Erythroblast (primary cell): ENCODE results near the gene ANKRD63.

Source experiments
- DNase-seq, 2 experiments: peaks; one replicate each; lab custom pipeline; 2025; lab: John Stamatoyannopoulos, UW
- GATA1 ChIP-seq: IDR thresholded peaks from 2 replicates; pipeline ENCODE4 v1.6.1; 2011; ENCODE audit warnings: low read depth, mild to moderate bottlenecking, control low read depth, low read length, moderate library complexity
- POLR2A ChIP-seq: IDR thresholded peaks from 2 replicates; pipeline ENCODE4 v1.6.1; 2011; ENCODE audit warnings: mild to moderate bottlenecking, low read length

The ANKRD63 gene, protein sequence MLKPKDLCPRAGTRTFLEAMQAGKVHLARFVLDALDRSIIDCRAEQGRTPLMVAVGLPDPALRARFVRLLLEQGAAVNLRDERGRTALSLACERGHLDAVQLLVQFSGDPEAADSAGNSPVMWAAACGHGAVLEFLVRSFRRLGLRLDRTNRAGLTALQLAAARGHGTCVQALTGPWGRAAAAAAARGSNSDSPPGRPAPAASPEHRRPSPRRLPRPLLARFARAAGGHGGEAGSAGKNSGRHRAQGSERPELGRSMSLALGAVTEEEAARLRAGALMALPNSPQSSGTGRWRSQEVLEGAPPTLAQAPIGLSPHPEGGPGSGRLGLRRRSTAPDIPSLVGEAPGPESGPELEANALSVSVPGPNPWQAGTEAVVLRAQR

DNA sequence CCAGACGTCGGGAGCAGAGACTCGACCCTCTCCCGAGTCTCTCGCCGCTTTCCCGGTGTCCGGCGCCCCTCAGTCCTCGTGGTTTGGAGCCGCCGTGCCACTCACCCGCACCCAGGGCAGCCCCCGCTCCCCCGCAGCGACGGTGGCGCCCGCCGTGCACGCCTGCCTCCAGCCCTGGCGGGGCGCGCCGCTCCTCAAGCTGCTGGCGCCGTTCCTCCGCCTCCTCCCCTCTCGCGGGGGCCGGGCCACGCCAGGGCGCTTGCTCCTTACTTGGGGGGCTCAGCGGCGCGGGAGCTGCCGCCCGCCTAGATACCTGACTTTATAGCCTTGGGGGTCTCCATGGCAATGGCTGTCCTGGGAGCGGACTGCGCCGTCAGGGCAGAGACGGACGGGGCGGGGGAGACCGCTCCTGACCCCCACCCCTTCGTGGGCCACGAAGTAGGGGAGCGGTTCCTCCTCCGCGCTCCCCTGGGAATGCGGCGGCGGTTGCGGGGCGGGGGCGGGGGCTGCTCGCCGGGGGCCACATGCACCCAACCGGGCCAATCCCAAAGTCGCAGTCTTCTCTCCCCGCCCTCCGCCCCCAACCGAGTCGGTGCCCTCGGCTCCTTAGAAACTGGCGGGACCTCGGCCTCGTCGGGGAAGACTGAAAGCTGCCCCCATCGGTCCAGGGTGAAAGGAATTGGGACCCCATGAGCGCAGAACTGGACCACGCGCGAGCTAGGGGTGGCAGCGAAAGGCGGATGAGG is at the start of gene ANKRD63:
Gene ANKRD63 (minus strand): TSS at position 196 of the 746 bp plus-strand sequence. CDS start 478 bp downstream, outside the sequence.
- DNase-seq, result peak; percentile 34 to 45
- TF ChIP-seq POLR2A, result no peak
- no peak for TF ChIP-seq GATA1

DNA sequence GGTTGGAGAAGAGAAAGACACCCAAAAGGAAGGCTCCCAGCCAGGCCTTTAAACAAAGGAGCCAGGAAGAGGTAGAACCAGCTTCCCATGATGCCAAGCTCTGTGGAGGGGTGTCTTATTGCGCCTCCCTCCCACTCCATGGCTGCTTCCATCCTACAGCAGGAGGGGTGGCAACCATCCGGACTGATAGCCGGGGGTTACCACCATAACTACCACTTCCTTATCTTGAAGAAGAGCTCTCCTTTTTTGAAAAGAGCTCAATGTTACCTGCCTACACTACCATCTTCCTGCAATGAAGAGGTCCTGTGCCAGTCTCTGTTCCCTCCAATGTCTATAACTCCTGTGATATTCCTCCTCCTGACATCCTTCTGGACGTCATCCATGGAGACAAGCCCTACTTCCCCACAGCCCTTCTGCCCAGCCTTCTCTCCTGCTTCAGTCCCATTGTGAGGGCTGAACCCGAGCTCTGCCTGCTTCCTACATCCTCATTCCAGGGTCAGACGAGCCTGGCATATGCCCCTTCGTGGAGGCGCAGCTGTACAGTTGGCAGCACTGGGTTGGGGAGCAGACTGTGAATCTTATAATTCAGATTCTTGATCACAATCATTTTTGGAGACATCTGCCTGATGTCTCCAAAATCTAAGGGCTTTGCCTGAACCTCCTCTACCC is 49.4 kb upstream of the ANKRD63 start:
- TF ChIP-seq GATA1 (no peak), POLR2A (no peak)
- DNase-seq, result no peak

DNA sequence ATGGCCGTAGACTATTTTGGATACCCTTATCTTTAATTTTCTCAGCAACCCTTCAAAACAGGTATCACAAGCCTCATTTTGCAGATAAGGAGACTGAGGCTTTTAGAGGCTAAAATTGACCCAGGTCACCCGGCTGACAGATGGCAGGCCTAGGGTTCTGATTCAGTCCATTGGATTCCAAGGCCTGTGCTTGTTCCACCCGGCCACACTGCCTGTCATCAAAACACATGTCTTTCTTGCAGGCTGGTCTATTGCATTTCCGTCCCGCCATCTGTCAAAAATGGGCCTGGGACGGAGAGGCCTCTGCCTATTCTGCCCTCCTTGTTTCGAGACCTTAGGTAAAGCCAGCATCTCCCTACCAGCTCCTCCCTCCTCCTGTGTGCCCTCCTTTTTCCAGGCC is 48.8 kb upstream of the ANKRD63 start:
- TF ChIP-seq POLR2A, result no peak
- no peak for TF ChIP-seq GATA1
- no peak for DNase-seq

DNA sequence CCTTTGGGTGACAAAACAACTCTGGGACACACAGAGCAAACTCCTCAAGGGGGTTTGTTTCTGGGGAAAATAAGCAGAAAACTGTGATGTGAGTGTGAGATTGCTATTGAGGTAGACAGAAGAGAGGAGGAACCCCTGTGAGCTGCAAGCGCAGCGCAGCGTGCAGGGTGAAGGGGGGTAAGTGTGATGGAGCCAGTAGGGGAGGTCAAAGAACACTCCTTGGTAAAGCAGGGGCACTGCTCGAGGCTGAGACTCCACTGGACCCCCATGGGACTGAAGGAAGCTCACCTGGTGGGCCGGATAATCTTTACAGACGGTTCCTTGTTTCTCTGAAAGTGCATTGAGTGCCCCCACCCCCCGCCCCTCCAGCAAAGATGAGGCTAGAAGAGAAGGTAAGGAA is 48.2 kb upstream of the ANKRD63 start:
- TF ChIP-seq POLR2A, result no peak
- TF ChIP-seq GATA1, result no peak
- no peak for DNase-seq

DNA sequence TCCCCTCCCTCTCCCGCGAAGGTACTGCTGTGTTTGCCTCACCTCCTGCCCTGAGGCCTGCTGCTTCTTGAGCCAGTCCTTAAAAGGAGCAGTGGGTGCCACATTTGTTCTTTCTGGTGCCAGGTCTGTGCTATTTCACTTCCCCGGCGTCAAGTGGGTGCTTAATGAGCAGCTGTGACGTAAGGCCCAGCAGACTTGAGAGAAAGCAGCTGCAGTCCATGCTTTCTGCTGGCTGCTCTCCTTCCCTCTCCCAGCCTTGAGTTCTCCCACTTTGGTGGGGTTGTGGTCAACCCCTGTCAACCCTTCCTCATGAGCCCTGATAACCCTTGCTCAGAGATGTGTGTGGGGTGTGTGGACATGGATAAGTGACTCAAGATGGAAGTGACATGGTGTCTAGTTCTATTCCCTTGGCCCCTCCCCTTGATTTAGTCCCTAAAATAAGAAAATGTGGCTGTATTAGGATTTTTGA is 47.5 kb upstream of the ANKRD63 start:
- no peak for TF ChIP-seq GATA1
- no peak for TF ChIP-seq POLR2A
- DNase-seq, result peak; percentile 26 to 57

GRCh38 chr15:40329804-40330203 is 46.9 kb upstream of the ANKRD63 start:
- no peak for DNase-seq
- TF ChIP-seq POLR2A (no peak), GATA1 (no peak)

DNA sequence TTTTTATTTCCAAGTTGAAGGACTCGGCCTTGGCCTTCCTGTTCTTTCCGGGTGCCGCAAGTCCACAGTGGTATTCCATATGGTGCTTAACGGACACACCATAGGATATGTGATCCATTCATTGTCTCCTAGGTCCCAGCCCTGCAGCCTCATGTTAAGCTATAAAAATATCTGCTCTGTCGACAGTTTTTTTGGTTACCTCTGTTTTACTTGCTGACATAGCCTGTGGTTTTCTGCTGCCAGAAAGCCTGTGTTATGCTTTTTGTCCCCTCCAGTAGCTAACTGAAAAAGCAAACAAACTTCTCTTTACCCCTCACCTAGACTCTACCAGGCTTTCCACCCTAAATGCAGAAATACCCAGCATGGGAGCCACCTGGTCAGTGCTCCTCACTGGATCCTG is 45.9 kb upstream of the ANKRD63 start:
- DNase-seq, result no peak
- TF ChIP-seq POLR2A (no peak), GATA1 (no peak)

GRCh38 chr15:40328176-40328575 is 45.3 kb upstream of the ANKRD63 start:
- DNase-seq, result no peak
- TF ChIP-seq GATA1, result no peak

DNA sequence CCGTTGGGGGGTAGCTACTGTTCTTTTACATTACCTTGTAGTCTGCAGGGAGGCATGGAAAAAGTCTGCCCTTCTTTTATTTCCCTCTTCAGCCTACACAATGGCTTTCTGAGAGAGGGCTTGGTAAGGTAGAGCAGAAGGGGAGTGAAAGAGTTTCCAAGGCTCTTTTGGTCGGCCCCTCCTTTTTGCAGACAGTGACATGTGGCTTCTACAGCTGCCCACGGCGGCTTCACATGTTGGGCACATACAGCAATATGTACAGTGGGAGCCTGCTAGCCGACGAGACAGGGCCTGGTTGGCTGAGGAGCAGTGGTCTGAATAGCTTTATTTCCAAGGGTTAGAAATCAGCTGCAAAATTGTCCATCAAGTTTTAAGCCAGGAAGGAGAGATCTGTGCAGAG is 44.6 kb upstream of the ANKRD63 start:
- DNase-seq, result no peak
- TF ChIP-seq GATA1 (no peak), POLR2A (no peak)

GRCh38 chr15:40325700-40326099 is 42.8 kb upstream of the ANKRD63 start:
- DNase-seq, result no peak
- no peak for TF ChIP-seq POLR2A
- TF ChIP-seq GATA1, result no peak

GRCh38 chr15:40325188-40325587 is 42.3 kb upstream of the ANKRD63 start:
- TF ChIP-seq POLR2A (no peak), GATA1 (no peak)
- DNase-seq, result no peak

DNA sequence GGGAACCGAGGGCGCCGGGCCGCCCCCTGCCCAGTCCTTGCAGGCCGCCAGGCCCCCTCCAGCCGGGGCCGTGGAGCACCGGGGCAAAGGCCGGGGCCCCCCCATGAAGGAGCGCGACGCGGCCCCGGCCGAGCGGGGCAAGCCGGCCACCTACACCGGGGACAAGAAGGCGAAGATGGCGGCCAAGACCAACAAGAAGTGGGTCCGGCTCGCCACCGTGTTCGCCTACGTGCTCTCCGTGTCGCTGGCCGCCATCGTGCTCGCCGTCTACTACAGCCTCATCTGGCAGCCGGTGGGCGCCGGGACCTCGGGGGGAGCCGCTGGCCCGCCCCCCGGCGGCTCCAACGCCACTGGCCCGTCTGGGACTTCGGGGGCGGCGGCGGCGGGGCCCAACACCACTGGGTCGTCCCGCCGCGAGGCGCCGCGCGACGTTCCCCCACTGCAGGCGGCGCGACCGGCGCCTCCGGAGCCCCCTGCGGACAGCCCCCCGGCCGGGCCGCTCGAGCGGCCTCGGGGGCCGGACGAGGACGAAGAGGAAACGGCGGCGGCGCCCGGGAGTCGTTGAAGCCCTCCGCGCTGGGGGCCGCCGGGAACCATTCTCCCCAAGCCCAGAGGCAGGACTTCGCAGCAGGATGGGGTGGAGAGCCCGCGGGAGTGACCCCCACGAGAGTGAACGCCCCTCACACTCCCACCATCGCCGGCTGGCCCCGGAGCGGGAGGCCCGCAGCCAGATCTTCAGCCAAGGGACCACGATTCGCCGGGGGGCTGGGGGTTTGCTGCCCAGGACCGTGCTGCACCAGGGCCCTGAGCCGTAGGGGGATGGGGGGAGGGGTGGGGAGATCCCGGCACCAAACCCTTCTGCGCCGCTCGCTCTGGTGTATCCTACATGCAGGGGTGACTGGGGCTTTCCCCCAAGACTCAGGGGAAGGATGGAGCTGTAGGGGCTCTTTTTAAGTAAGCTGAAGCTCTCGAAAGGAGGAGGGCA is 41.4 kb upstream of the ANKRD63 start:
- DNase-seq, result peak; percentile 59 to 68
- no peak for TF ChIP-seq GATA1
- TF ChIP-seq POLR2A, result no peak

DNA sequence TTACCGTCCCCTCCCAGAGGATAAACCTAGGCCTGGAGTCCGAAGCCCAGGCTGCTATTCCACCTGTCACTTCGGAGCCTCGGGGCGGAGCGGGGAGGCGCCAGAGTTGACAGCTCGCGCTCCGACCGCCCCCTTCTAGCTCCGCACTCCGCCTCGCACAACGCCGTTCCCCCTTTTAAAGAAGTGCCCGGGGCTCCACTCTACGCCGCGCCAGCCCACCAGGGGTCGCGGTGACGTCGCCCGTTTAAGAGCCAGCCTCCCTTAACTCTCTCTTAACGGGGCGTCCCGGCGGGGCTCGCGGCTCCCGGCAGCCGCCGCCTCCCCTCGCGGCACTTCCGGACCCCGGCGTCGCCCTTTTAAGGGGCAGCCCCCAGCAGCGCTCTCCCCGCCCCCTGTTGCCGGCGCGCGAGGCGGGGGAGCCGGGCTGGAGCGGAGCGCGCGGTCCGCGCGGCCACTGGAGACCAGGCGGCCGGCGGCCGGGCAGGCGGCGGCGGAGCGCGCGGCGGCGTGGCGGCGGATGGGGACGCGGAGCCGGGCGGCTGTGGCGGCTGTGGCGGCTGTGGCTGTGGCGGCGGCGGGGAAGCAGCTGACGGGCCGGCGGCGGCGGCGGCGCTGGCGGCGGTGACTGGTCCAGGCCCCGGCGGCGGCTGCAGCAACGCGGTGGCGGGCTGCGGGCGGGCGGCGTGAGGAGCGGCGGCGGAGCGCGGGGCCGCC is 40.5 kb upstream of the ANKRD63 start, which contains the start of gene INAFM2:
Gene INAFM2 (plus strand): TSS at position 454 of the 714 bp plus-strand sequence. CDS start 364 bp downstream, outside the sequence.
- TF ChIP-seq GATA1 (no peak), POLR2A (peak; percentile 18)
- peak; percentile 93 to 94 for DNase-seq
